Keratinocyte (primary cell): Measurements from ENCODE around the gene PTPA.

Experiments used
- CTCF ChIP-seq, 3 experiments: IDR thresholded peaks in 1 of 3; conservative IDR thresholded peaks in 1 of 3; optimal IDR thresholded peaks in 1 of 3; 2 replicates in 2 of 3; 3 replicates in 1 of 3; pipeline versions ENCODE3 to v1.5.1; 2011; ENCODE audit warnings: low read length in 3 of 3, mild to moderate bottlenecking in 3 of 3, moderate library complexity in 2 of 3, control low read depth in 1 of 3, inconsistent platforms in 1 of 3; ENCODE audit not compliant: insufficient read depth in 2 of 3; ENCODE audit errors: extremely low read depth in 1 of 3
- EZH2 ChIP-seq: IDR thresholded peaks from one replicate; pipeline ENCODE4 v1.6.1; 2012; ENCODE audit warnings: inconsistent platforms, mild to moderate bottlenecking, low read length, moderate library complexity

- TF ChIP-seq CTCF (optimal IDR thresholded peaks at IDR 0.05 in 1 of 3, IDR thresholded peaks at IDR 0.05 in 1 of 3, conservative IDR thresholded peaks at IDR 0.05 in 1 of 3; ENCODE audit: extremely low read depth in 1 of 3, insufficient read depth in 2 of 3, low read length in 3 of 3) (no peak), EZH2 (no peak)
These were observed 52.5 kb downstream of the PTPA start for GRCh38 chr9:129163753-129164152.
